ENCODE measurements around the gene PDLIM5. TPM values are rescaled to one million over a fixed set of nuclear protein-coding genes. Genes with fewer than 3 reads are reported as not detected.
A peak's percentile ranks its signal among the peaks of the same experiment; 100 is the strongest.

The PDLIM5 gene
- total RNA-seq, 8 experiments from 2014 or later: 11.9 to 71.2 (median 30.5) TPM

DNA sequence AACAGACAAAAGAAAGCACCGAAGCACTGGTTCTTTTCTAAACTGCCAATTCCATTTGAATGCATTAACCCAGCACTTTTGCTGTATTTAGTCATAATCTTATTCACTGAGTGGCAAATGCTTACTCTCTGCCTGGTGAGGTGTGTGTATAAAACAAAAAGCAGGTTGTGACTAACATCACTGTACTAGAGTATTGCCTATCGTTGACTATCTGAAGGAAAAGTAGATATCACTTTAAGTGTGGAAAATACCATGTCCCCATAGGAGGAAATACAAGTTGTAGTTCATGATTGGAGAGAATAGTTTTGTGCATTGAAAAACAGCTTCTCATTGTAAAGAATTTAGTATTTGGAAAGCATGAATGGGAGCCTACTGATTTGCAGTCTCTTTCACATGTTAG lies 2.7 kb downstream of the PDLIM5 start:
- WGBS, 10 experiments: 6 to 88% (median 34%) methylated on average over 1 to 2 of the region's 2 CpGs; no CpG with 5 or more reads in 2 of the 10 experiments
- Histone ChIP-seq H3K4me1 (replicated peaks in 1 of 2) (peaks cover 17 to 27% of the 10 kb centered on the region in 2 donors), H3K4me3 (no peak overlapping the region), H3K27ac (no peak overlapping the region)
- ATAC-seq (replicated peaks in 6 of 8): no peak
- in situ Hi-C loops (cut with MboI; ENCODE audit: low pct_unique_long_range_greater_than_20kb in 2 of 9, low sequenced_read_pairs in 9 of 9, unreplicated experiment in 9 of 9): no loop called here

DNA sequence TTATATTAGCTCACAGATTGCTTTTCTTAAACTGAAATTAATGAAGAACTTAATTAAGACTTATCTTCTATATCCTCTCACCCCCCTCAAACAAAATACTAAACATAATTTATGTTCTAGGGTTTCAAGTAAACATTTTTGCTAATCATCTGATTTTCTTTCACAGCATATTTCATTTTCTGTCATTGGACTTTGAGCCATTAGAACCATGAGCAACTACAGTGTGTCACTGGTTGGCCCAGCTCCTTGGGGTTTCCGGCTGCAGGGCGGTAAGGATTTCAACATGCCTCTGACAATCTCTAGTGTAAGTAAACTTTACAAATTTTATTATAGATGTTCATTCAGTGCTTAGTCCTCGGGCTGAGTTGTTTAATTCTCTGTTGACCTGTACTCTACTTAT lies 3.3 kb downstream of the PDLIM5 start:
- 0 to 90% (median 84%) methylated on average over 1 to 3 of the region's 3 CpGs; no CpG with 5 or more reads in 1 of the 10 experiments for WGBS, 10 experiments
- no peak for ATAC-seq (replicated peaks in 6 of 8)
- H3K27ac ChIP-seq: no peak overlapping the region
- in situ Hi-C loops (cut with MboI; ENCODE audit: low pct_unique_long_range_greater_than_20kb in 2 of 9, low sequenced_read_pairs in 9 of 9, unreplicated experiment in 9 of 9): no loop called here
- no peak overlapping the region for H3K4me3 ChIP-seq
- H3K4me1 ChIP-seq (replicated peaks in 1 of 2): peaks cover 21 to 27% of the 10 kb centered on the region in 2 donors

DNA sequence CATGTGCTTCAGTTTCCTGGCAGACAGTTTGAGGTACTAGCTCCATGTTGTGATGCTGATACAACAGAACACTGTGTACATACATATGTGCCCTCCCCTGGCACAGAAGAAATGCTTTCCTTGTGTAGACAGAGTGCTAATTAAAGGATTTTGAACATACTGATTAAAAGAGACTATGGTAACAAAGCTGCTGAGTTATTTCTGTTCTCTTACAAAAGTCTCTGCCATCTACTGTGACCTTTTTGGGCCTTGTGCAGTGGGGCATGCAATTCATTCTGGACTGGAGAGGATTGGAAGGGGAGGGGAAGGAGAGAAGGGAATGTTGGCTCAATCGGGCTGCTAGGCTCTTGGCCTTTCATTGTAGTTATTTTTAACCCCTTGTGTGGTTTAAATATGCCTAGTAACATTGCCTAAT lies 6.0 kb downstream of the PDLIM5 start:
- no peak overlapping the region for H3K4me3 ChIP-seq
- in situ Hi-C loops (cut with MboI; ENCODE audit: low pct_unique_long_range_greater_than_20kb in 2 of 9, low sequenced_read_pairs in 9 of 9, unreplicated experiment in 9 of 9): no loop called here
- H3K4me1 ChIP-seq (replicated peaks in 1 of 2): peaks cover 21 to 24% of the 10 kb centered on the region in 2 donors
- ATAC-seq (replicated peaks in 6 of 8): peak in 7 of 8 experiments; percentile 10 to 95 (median 91)
- H3K27ac ChIP-seq: no peak overlapping the region
- 0 to 25% (median 0%) methylated on average over 1 of the region's 1 CpG; no CpG with 5 or more reads in 3 of the 10 experiments for WGBS, 10 experiments

DNA sequence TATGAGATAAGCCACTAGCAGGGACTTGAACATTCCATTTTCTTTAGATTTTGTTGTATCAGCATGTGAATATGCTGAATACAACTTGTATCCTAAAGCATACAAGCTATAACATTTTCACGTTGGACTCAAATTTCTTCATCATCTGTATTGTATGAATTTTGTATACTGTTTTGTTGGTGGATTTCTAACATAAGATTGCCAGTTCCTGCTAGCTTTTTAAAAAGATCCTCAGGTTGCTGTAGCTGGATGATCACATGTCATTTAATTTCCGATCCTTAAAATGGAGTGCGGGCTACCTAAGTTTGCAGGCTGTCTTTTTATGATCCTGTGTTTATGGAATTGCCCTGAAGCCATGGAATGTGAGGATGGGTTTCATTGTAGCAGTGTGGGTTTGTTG lies 6.9 kb downstream of the PDLIM5 start:
- Histone ChIP-seq H3K4me3 (no peak overlapping the region), H3K4me1 (replicated peaks in 1 of 2) (peaks cover 13 to 18% of the 10 kb centered on the region in 2 donors), H3K27ac (no peak overlapping the region)
- 14 to 100% (median 76%) methylated on average over 1 to 3 of the region's 3 CpGs for WGBS, 10 experiments
- ATAC-seq (replicated peaks in 6 of 8): peak in 1 of 8 experiments; percentile 50
- in situ Hi-C loops (cut with MboI; ENCODE audit: low pct_unique_long_range_greater_than_20kb in 2 of 9, low sequenced_read_pairs in 9 of 9, unreplicated experiment in 9 of 9): no loop called here

DNA sequence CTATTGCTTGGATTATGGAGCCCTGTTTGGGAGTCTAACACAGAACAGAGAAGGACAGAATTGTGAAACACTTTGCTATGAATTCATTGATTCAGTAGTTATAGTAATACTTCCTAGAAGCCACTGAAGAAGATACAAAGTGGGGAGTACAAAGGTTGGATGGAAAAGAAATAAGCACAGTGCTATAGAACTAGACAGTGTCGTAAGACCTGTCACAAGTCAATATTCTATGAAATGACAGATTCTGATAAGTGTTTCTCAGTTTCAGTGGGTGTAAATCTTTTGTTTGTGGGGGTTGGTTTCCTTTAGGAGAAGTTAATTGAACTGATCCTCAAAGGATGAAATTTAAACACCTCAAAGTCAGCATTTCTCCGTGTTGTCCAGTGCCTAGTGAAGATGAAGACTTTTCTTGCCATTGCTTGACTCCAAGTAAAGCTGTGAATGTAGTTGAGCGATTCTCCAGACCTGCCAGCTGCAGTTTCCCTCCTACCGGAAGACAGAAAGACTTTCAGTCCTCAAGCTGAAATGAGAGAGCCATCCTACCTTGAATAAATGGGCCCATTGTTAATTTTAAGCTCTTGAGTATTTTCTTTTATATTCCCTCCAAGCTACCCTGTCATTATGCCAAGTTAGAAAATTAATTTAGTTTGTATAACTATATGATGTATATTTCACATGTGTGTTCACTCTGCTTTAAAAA lies 7.9 kb downstream of the PDLIM5 start:
- H3K27ac ChIP-seq: no peak overlapping the region
- H3K4me1 ChIP-seq (replicated peaks in 1 of 2): peaks cover 12 to 13% of the 10 kb centered on the region in 2 donors
- in situ Hi-C loops (cut with MboI; ENCODE audit: low pct_unique_long_range_greater_than_20kb in 2 of 9, low sequenced_read_pairs in 9 of 9, unreplicated experiment in 9 of 9): no loop called here

DNA sequence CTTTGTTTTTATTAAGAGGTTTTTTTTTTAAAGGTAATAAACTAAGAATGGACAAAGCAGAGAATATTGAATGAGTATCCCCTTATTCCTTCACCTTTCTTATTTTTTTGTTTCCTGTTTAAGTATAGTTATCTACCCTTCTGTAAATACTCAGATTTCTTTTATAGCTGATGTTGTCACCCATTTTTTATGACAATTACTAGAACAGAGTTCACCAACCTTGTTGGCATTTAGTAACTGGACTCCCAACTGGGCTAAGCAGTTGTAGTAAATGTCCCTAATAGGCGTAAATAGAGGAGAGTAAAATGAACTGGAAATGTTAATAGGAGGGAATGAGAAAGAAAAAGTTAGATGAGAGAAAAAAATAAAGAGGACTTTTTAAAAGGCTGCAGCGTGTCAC lies 9.8 kb downstream of the PDLIM5 start:
- in situ Hi-C loops (cut with MboI; ENCODE audit: low pct_unique_long_range_greater_than_20kb in 2 of 9, low sequenced_read_pairs in 9 of 9, unreplicated experiment in 9 of 9): no loop called here
- H3K27ac ChIP-seq: no peak overlapping the region
- WGBS, 10 experiments: 92 to 100% (median 100%) methylated on average over 1 to 2 of the region's 2 CpGs; no CpG with 5 or more reads in 2 of the 10 experiments

More for the DNA sequence above, 7.9 kb downstream of the PDLIM5 start:
- H3K4me3 ChIP-seq: no peak overlapping the region
- no peak for ATAC-seq (replicated peaks in 6 of 8)
- 67 to 96% (median 88%) methylated on average over 1 to 4 of the region's 4 CpGs; no CpG with 5 or more reads in 2 of the 10 experiments for WGBS, 10 experiments

DNA sequence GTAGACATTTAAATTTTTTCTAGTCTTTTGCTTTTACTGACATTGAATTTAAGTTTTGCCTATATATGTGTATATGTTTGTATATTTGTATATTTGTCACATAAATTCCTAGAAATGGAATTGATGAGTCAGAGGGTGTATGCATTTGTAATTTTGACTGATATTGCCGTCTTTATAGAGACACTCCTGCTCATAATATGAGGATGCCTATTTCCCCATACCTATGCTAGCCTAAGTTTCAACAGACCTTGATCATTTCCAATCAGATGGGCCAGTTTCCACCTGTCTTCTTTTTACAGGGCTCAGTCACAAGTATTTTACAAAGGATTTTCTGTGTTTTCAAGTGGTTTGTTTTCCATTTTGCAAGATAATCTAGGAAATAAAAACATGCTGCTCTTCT lies 10.8 kb downstream of the PDLIM5 start:
- peak in 3 of 8 experiments; percentile 27 to 52 (median 49) for ATAC-seq (replicated peaks in 6 of 8)
- peaks cover 7 to 11% of the 10 kb centered on the region in 2 donors for H3K4me1 ChIP-seq (replicated peaks in 1 of 2)
- H3K27ac ChIP-seq: no peak overlapping the region
- no peak overlapping the region for H3K4me3 ChIP-seq
- WGBS, 10 experiments: 6 to 100% (median 77%) methylated on average over 1 of the region's 1 CpG; no CpG with 5 or more reads in 4 of the 10 experiments
- in situ Hi-C loops (cut with MboI; ENCODE audit: low pct_unique_long_range_greater_than_20kb in 2 of 9, low sequenced_read_pairs in 9 of 9, unreplicated experiment in 9 of 9): no loop called here

More for the DNA sequence above, 9.8 kb downstream of the PDLIM5 start:
- Histone ChIP-seq H3K4me1 (replicated peaks in 1 of 2) (peaks cover 12 to 13% of the 10 kb centered on the region in 2 donors), H3K4me3 (no peak overlapping the region)
- no peak for ATAC-seq (replicated peaks in 6 of 8)

DNA sequence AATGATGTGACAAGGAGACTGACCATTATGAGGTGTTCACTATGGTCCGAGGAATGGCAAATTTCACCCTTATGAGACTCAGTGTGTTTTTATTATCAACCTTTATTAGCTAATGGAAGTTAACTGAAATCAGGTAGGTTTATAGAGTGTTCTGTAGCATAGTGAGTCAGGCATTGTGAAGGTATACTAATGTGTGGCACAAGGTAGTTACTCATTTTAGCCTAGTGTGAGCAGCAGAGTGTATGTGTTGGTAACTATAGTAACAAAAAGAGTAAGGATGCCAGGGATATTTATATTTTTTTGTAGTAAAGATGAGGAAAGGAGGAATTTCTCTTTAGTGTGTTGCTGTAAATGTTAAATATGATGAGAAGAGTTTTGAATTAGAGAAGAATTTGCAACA lies 12.0 kb downstream of the PDLIM5 start:
- Histone ChIP-seq H3K4me1 (replicated peaks in 1 of 2) (peaks cover 0 to 4% of the 10 kb centered on the region in 2 donors), H3K27ac (no peak overlapping the region), H3K4me3 (no peak overlapping the region)
- WGBS, 10 experiments: 88 to 100% (median 100%) methylated on average over 1 of the region's 1 CpG; no CpG with 5 or more reads in 2 of the 10 experiments
- no peak for ATAC-seq (replicated peaks in 6 of 8)
- in situ Hi-C loops (cut with MboI; ENCODE audit: low pct_unique_long_range_greater_than_20kb in 2 of 9, low sequenced_read_pairs in 9 of 9, unreplicated experiment in 9 of 9): no loop called here

DNA sequence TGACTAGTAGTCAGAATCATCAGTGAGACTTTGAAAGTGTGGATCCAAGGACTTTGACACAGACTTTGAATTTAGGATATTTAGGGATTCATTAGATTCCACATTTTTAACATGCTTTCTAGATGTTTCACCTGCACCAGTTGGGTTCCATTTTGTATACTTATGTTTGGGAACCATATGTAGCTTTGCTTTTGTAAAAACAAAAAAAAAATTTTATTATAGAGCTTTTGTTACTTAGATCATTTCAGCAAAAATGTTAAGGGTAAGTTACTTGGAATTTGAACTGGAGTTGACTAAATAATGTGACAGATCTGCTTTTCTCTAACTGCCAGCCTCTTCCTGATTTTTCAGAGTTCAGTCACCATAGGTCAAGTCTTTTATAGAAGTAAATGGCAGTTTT lies 14.6 kb downstream of the PDLIM5 start:
- Histone ChIP-seq H3K4me3 (no peak overlapping the region), H3K4me1 (replicated peaks in 1 of 2) (no peaks in the 10 kb centered on the region), H3K27ac (no peak overlapping the region)
- in situ Hi-C loops (cut with MboI; ENCODE audit: low pct_unique_long_range_greater_than_20kb in 2 of 9, low sequenced_read_pairs in 9 of 9, unreplicated experiment in 9 of 9): no loop called here
- no peak for ATAC-seq (replicated peaks in 6 of 8)

DNA sequence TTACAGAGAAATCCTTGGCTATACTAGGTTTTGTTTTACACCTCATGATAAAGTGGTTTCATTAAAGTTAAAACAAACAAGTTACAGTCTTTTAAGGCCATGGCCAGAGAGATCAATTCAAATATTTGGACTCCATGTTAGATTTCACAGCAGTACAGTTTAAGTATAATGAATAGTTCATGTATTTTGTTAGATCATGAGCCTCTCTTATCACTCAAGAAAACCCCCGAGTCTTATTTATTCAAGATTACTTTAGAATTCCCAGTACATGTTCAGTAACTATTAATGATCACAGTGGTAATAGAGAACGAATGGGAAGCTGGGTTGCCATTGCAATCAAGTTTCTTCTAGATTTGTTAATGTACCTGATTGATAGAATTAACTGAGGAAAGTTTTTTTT lies 15.2 kb downstream of the PDLIM5 start:
- in situ Hi-C loops (cut with MboI; ENCODE audit: low pct_unique_long_range_greater_than_20kb in 2 of 9, low sequenced_read_pairs in 9 of 9, unreplicated experiment in 9 of 9): no loop called here
- Histone ChIP-seq H3K27ac (no peak overlapping the region), H3K4me3 (no peak overlapping the region), H3K4me1 (replicated peaks in 1 of 2) (no peaks in the 10 kb centered on the region)
- 71 to 100% (median 90%) methylated on average over 1 to 2 of the region's 2 CpGs; no CpG with 5 or more reads in 2 of the 10 experiments for WGBS, 10 experiments
- ATAC-seq (replicated peaks in 6 of 8): no peak

DNA sequence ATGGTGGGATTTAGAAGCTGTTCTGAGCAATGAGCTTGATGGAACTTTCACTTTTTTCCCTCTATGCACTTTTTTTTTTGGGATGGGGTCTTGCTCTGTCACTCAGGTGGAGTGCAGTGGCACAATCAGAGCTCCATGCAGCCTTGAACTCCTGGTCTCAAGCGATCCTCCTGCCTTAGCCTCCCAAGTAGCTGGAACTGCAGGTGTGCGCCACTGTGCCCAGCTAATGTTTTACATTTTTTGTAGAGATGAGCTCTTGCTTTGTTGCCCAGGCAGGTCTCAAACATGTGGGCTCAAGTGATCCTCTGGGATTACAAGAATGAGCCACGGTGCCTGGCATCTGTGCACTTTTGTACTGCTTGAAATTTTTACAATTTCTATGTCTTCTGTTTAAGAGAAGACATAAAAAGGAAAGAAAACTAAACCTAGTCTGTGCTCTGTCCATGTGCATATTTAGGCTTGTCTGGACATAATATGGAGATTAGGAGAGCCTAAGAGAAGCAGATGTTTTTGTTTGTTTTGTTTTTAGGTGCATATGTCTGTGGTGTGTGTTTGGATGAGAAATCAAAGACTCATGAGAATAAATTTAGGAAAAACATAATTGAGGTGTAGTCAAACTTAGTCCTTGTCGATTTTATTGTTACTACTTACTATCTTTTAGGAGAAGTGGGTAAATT lies 16.5 kb downstream of the PDLIM5 start:
- WGBS, 10 experiments: 39 to 100% (median 94%) methylated on average over 2 to 4 of the region's 4 CpGs; no CpG with 5 or more reads in 2 of the 10 experiments
- H3K27ac ChIP-seq: no peak overlapping the region
- H3K4me1 ChIP-seq (replicated peaks in 1 of 2): no peaks in the 10 kb centered on the region
- in situ Hi-C loops (cut with MboI; ENCODE audit: low pct_unique_long_range_greater_than_20kb in 2 of 9, low sequenced_read_pairs in 9 of 9, unreplicated experiment in 9 of 9): no loop called here
- H3K4me3 ChIP-seq: no peak overlapping the region
- ATAC-seq (replicated peaks in 6 of 8): peak in 3 of 8 experiments; percentile 86 to 97 (median 96)

DNA sequence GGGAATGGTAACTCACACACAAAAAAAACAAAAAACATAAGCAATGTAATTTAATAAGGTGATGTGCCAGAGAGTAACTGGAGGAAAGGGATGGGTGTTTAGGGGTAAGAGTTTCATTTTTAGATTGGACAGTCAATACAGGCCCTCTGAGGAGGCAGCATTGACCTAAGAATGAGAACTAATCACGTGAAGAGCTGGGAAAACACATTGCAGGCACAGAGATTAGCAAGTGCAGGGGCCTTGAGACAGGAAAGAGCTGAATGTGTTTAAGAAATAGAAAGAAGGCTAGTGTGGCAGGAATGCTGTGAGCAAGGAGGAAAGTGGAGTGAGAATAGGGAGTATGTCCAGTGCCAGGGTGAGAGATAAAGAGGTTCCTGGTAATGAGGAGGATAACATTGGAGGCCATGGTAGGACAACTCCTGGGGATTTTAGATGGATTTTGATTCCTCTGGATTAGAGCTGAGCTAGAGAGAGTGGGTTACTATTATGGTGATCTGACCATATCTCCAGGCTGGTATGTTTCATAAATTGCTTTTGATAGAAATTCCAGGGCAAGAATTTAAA lies 17.6 kb downstream of the PDLIM5 start:
- Histone ChIP-seq H3K4me1 (replicated peaks in 1 of 2) (no peaks in the 10 kb centered on the region), H3K27ac (no peak overlapping the region), H3K4me3 (no peak overlapping the region)
- no peak for ATAC-seq (replicated peaks in 6 of 8)
- WGBS, 10 experiments: 92 to 100% (median 100%) methylated on average over 1 of the region's 1 CpG; no CpG with 5 or more reads in 3 of the 10 experiments
- in situ Hi-C loops (cut with MboI; ENCODE audit: low pct_unique_long_range_greater_than_20kb in 2 of 9, low sequenced_read_pairs in 9 of 9, unreplicated experiment in 9 of 9): no loop called here

DNA sequence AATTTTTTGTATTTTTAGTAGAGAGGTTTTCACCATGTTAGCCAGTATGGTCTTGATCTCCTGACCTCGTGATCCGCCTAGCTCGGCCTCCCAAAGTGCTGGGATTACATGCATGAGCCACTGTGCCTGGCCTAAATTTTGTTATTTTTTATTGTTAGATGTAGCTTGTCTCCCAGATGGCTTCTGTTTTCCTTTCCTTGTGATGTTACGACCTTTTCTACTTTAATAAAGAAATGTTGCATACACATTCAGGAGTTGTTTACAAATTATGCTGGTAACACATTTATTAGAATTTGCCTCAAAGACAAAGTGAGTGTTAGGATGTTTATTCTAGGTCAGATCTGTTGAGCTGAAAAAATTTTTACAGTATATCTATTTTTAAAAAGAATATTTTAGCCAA lies 18.4 kb downstream of the PDLIM5 start:
- H3K4me1 ChIP-seq (replicated peaks in 1 of 2): no peaks in the 10 kb centered on the region
- no peak for ATAC-seq (replicated peaks in 6 of 8)
- in situ Hi-C loops (cut with MboI; ENCODE audit: low pct_unique_long_range_greater_than_20kb in 2 of 9, low sequenced_read_pairs in 9 of 9, unreplicated experiment in 9 of 9): no loop called here
- no peak overlapping the region for H3K27ac ChIP-seq
- WGBS, 10 experiments: 85 to 100% (median 100%) methylated on average over 1 to 4 of the region's 4 CpGs; no CpG with 5 or more reads in 1 of the 10 experiments
- H3K4me3 ChIP-seq: no peak overlapping the region
